HFFc6 (cell line): Measurements from ENCODE around the gene PCSK9. TPM values are rescaled to one million over a fixed set of nuclear protein-coding genes. Genes with fewer than 3 reads are reported as not detected.

Experiments used
- DNase-seq: peaks from one replicate; pipeline ENCODE4 v3.0.0-alpha.2; 2018
- H3K27ac Mint-ChIP-seq: 2 replicates; pipeline ENCODE4 v1.8.0; 2020; ENCODE audit warnings: mild to moderate bottlenecking, mixed read lengths
- H3K27me3 Mint-ChIP-seq: 2 replicates; pipeline ENCODE4 v1.8.0; 2021; ENCODE audit warnings: mild to moderate bottlenecking, moderate library complexity, mixed read lengths; ENCODE audit not compliant: insufficient read depth
- H3K36me3 Mint-ChIP-seq: 2 replicates; pipeline ENCODE4 v1.8.0; 2021; ENCODE audit warnings: low read depth, mixed read lengths
- H3K4me1 Mint-ChIP-seq: 2 replicates; pipeline ENCODE4 v1.8.0; 2020; ENCODE audit warnings: low read depth, mixed read lengths
- H3K4me3 Mint-ChIP-seq: 2 replicates; pipeline ENCODE4 v1.8.0; 2020; ENCODE audit warnings: mild to moderate bottlenecking, moderate library complexity, mixed read lengths
- H3K9me3 Mint-ChIP-seq: 2 replicates; pipeline ENCODE4 v1.8.0; 2020; ENCODE audit warnings: mild to moderate bottlenecking, mixed read lengths
- total RNA-seq, 6 experiments: library from RNA; stranded (reverse); fragmentation: NEBNext Ultra II Directional; extraction: Animal tissue kit (Norgen Biotek cat#: 25700); gene quantifications; 2 replicates in 1 of 6; 3 replicates in 5 of 6; pipeline ENCODE4 v1.2.3, GENCODE V29; 2021
- TF ChIP-seq, protein P1 (sequence below): fragments of 200-600 bp; sonication (generic); IDR thresholded peaks from 2 replicates; pipeline ENCODE4 v1.5.0; 2021; ENCODE audit warnings: antibody characterized with exemption, mild to moderate bottlenecking

The PCSK9 gene
- total RNA-seq, 6 experiments from 2014 or later: 0.05 TPM; not detected in 4

DNA sequence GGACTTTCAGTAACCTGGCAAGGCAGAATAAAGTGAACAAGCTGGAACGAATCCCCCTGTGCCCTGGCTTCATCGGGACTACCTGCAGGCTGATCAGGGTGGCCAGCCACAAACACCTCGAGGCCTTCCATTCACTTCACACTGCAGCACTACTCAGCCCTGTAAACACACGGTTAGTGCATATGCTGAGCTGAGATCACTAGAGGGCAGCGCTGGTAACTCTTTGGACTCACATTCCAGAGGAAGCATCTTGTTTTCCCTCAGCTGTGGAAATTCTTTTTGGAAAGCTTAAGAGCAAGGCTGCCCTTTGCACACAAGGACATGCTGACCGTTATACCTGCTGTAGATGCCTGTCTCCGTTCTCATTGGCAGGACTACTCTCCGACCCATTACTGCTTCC, 32.1 kb downstream of the PCSK9 start:
- DNase-seq: peak; percentile 59
- TF ChIP-seq, protein P1, sequence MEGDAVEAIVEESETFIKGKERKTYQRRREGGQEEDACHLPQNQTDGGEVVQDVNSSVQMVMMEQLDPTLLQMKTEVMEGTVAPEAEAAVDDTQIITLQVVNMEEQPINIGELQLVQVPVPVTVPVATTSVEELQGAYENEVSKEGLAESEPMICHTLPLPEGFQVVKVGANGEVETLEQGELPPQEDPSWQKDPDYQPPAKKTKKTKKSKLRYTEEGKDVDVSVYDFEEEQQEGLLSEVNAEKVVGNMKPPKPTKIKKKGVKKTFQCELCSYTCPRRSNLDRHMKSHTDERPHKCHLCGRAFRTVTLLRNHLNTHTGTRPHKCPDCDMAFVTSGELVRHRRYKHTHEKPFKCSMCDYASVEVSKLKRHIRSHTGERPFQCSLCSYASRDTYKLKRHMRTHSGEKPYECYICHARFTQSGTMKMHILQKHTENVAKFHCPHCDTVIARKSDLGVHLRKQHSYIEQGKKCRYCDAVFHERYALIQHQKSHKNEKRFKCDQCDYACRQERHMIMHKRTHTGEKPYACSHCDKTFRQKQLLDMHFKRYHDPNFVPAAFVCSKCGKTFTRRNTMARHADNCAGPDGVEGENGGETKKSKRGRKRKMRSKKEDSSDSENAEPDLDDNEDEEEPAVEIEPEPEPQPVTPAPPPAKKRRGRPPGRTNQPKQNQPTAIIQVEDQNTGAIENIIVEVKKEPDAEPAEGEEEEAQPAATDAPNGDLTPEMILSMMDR: peak; percentile 65; the same call in 1 of the 2 replicates
- H3K4me1 Mint-ChIP-seq: no peaks in the 10 kb centered on the region
- peaks cover 50% of the 10 kb centered on the region for H3K36me3 Mint-ChIP-seq
- H3K27ac Mint-ChIP-seq: no peak overlapping the region
- no peaks in the 10 kb centered on the region; the same call in 1 of the 2 replicates for H3K27me3 Mint-ChIP-seq
- no peak overlapping the region for H3K4me3 Mint-ChIP-seq
- no peaks in the 10 kb centered on the region for H3K9me3 Mint-ChIP-seq

DNA sequence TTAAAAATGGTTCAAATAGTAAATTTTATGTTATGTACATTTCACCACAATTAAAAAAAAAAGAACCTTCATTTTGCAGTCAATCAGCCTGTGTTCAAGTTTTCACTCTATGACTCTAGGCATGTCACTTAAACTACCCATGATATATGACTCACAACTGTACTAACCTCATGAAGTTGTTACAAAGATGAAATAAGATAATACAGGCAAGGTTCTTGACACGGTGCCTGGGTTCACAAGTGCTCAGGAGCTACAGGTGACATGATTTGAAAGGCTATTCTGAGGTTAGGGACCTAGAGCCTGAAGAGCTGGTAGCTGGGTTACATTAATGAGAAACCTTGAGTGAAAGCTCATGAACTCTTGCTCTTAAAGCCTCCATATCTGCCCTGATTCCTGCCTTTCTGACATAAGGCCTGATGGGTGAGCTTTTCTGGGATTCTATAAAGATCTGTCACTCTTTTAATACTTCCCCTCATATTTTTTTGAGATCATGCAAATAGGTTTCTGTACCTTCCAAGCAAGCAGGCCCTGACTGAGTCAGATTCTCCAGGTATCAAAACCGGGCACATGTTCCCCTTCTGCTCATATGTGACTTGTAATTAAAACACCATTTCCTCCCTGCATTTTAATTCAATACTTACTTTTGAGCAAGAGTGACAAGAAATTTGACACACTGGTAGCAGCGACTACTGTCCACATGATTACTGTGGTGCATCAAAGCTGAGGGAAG, 34.0 kb downstream of the PCSK9 start:
- TF ChIP-seq, protein P1: no peak
- Mint-ChIP-seq H3K36me3 (peaks cover 39% of the 10 kb centered on the region), H3K27ac (no peak overlapping the region), H3K27me3 (no peaks in the 10 kb centered on the region; the same call in 1 of the 2 replicates), H3K4me1 (no peaks in the 10 kb centered on the region), H3K9me3 (no peaks in the 10 kb centered on the region), H3K4me3 (no peak overlapping the region)
- DNase-seq: no peak

DNA sequence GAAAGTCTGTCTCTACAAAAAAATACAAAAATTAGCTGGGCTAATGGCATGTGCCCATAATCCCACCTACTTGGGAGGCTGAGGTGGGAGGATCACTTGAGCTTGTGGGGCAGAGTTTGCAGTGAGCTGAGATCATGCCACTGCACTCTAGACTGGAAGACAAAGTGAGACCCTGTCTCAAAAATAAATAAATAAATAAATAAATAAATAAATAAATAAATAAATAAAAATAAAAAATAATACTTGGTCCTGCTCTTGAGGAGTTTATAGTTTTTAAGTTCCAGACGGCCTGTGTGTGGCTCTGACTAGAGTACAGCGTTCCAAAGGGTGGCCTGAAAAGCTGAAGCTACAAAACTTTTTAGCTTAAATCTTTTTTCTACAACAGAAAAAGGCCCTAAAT, 35.1 kb downstream of the PCSK9 start:
- Mint-ChIP-seq H3K27me3 (peaks cover 2% of the 10 kb centered on the region), H3K9me3 (no peaks in the 10 kb centered on the region), H3K4me3 (no peak overlapping the region), H3K27ac (no peak overlapping the region), H3K4me1 (no peaks in the 10 kb centered on the region), H3K36me3 (peaks cover 30% of the 10 kb centered on the region)
- TF ChIP-seq, protein P1: no peak
- DNase-seq: no peak

DNA sequence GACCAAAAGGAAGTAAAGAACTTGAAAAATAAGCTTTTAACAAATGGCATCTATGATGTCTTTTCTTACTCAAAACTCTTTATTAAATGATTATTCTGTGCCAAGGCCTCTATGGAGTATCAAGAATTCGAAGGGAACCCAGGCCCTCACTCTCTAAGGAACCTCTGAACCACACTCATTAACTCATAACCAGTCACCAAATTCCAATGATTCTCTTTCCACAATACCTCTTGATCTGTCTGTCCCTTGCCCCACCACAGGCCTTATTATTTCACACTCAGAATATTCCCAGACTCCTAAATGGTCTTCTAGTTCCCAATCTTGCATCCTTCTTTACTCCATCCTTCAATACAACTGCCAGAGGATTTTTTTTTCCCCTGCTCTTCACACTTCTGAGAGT, 37.0 kb downstream of the PCSK9 start:
- Mint-ChIP-seq H3K27ac (no peak overlapping the region), H3K36me3 (peaks cover 32% of the 10 kb centered on the region), H3K4me3 (no peak overlapping the region), H3K9me3 (no peaks in the 10 kb centered on the region), H3K4me1 (peaks cover 8% of the 10 kb centered on the region), H3K27me3 (peaks cover 2% of the 10 kb centered on the region)
- DNase-seq: no peak
- TF ChIP-seq, protein P1: no peak

DNA sequence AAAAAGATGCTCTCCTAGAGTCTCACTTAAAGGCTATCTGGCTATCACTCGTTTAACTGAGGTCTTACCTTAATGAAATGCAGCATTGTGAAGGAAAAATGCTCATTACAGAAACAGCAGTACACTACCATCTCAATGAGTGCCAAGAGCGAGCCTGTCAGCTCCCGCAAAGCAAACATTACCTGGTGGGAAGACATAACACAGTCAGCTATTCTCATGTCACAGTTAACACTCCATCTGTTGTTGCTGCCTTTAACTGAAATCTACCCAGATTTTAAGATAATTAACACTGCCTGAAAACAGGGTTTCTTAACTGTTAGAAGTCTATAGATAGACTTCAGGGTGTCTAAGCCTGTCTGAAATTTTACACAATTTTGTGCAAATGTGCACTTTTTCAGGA, 39.1 kb downstream of the PCSK9 start:
- H3K27ac Mint-ChIP-seq: no peak overlapping the region
- TF ChIP-seq, protein P1: no peak
- H3K9me3 Mint-ChIP-seq: no peaks in the 10 kb centered on the region
- DNase-seq: no peak
- H3K36me3 Mint-ChIP-seq: peaks cover 21% of the 10 kb centered on the region
- H3K27me3 Mint-ChIP-seq: peaks cover 2% of the 10 kb centered on the region
- H3K4me1 Mint-ChIP-seq: peaks cover 15% of the 10 kb centered on the region
- no peak overlapping the region for H3K4me3 Mint-ChIP-seq
